HTERT RPE-1 (cell line): ENCODE results near the gene BABAM2.
"Not testable (repeated sequence)": the region's sequence is repeated elsewhere in the genome, so short reads cannot be mapped to it uniquely, and the experiment has no call there.

Source experiments
- in situ Hi-C: fragments of 300-500 bp; cut with MboI; formaldehyde crosslinking; loops from 4 replicates; pipeline ENCODE4 v1.14.3; 2020; ENCODE audit warnings: low sequenced_read_pairs

The BABAM2 gene

GRCh38 chr2:28227498-28227897 is 337.0 kb downstream of the BABAM2 start:
- in situ Hi-C loops: no loop called here

GRCh38 chr2:28228434-28228995 is 338.0 kb downstream of the BABAM2 start:
- in situ Hi-C loops: no loop called here

GRCh38 chr2:28231110-28231631 is 340.6 kb downstream of the BABAM2 start:
- in situ Hi-C loops: no loop called here

GRCh38 chr2:28232295-28232694 is 341.8 kb downstream of the BABAM2 start:
- in situ Hi-C loops: no loop called here

- in situ Hi-C loops: no loop called here
Measured at GRCh38 chr2:28233164-28233676, 342.7 kb downstream of the BABAM2 start.

GRCh38 chr2:28234807-28235206 is 344.3 kb downstream of the BABAM2 start:
- in situ Hi-C loops: no loop called here

- in situ Hi-C loops: no loop called here
Measured at GRCh38 chr2:28239207-28239606, 348.7 kb downstream of the BABAM2 start.

GRCh38 chr2:28240937-28241336 is 350.4 kb downstream of the BABAM2 start:
- in situ Hi-C loops: no loop called here

GRCh38 chr2:28247290-28247689 is 356.8 kb downstream of the BABAM2 start:
- in situ Hi-C loops: no loop called here

- in situ Hi-C loops: no loop called here
Measured at GRCh38 chr2:28247734-28248133, 357.2 kb downstream of the BABAM2 start.

GRCh38 chr2:28248511-28248910 is 358.0 kb downstream of the BABAM2 start:
- in situ Hi-C loops: no loop called here

- in situ Hi-C loops: no loop called here
Measured at GRCh38 chr2:28250006-28250405, 359.5 kb downstream of the BABAM2 start.

- in situ Hi-C loops: no loop called here
Measured at GRCh38 chr2:28251337-28251736, 360.8 kb downstream of the BABAM2 start.

GRCh38 chr2:28252311-28252710 is 361.8 kb downstream of the BABAM2 start:
- in situ Hi-C loops: no loop called here

GRCh38 chr2:28253543-28253942 is 363.0 kb downstream of the BABAM2 start:
- in situ Hi-C loops: no loop called here

- in situ Hi-C loops: not testable (repeated sequence)
Measured at GRCh38 chr2:28255231-28255630, 364.7 kb downstream of the BABAM2 start.

GRCh38 chr2:28257182-28257581 is 366.7 kb downstream of the BABAM2 start:
- in situ Hi-C loops: no loop called here

- in situ Hi-C loops: not testable (repeated sequence)
Measured at GRCh38 chr2:28259226-28259625, 368.7 kb downstream of the BABAM2 start.

- in situ Hi-C loops: no loop called here
Measured at GRCh38 chr2:28263690-28264089, 373.2 kb downstream of the BABAM2 start.

GRCh38 chr2:28267282-28267681 is 376.8 kb downstream of the BABAM2 start:
- in situ Hi-C loops: no loop called here

GRCh38 chr2:28268386-28268785 is 377.9 kb downstream of the BABAM2 start:
- in situ Hi-C loops: no loop called here

GRCh38 chr2:28269019-28269784 is 378.7 kb downstream of the BABAM2 start:
- in situ Hi-C loops: no loop called here
